Caco-2 (cell line): ENCODE measurements around the gene IGFBP2. TPM values are rescaled to one million over a fixed set of nuclear protein-coding genes. Genes with fewer than 3 reads are reported as not detected.

Experiments used
- BruUV-seq: library from RNA; stranded (reverse); fragments of 400-500 nt; replicated peaks from 2 replicates; lab custom pipeline; 2021; lab: Mats Ljungman, UMichigan
- CTCF ChIA-PET: fragments of 300-600 bp; sonication (Branson Sonifier 250); formaldehyde crosslinking; loops from one replicate; lab custom pipeline; 2022; ENCODE audit warnings: antibody characterized with exemption; lab: Charles Lee
- POLR2A ChIA-PET: fragments of 300-600 bp; sonication (Branson Sonifier 250); formaldehyde crosslinking; loops from one replicate; lab custom pipeline; 2022; ENCODE audit warnings: antibody characterized with exemption; lab: Charles Lee
- DNase-seq, 2 experiments: peaks; one replicate each; pipeline versions ENCODE4 v3.0.0 to v3.0.0-alpha.2; 2020 to 2022
- H3K27me3 ChIP-seq: replicated peaks from 2 replicates; pipeline ENCODE4 v1.6.0; 2011; ENCODE audit warnings: low read length; ENCODE audit not compliant: control insufficient read depth, insufficient read depth
- H3K36me3 ChIP-seq: 2 replicates; pipeline ENCODE4 v1.5.1; 2011; ENCODE audit warnings: low read length; ENCODE audit not compliant: control insufficient read depth, insufficient read depth
- H3K4me1 ChIP-seq: fragments of 250-450 bp; sonication (Bioruptor Pico); 2 replicates; pipeline ENCODE4 v1.5.1; 2020; ENCODE audit warnings: mild to moderate bottlenecking
- H3K4me3 ChIP-seq: 2 replicates; pipeline ENCODE4 v1.5.1; 2011; ENCODE audit warnings: low read depth, mild to moderate bottlenecking, control low read depth, low read length
- H3K9me3 ChIP-seq: fragments of 250-450 bp; sonication (Bioruptor Pico); 2 replicates; pipeline ENCODE4 v1.5.1; 2020; ENCODE audit warnings: mild to moderate bottlenecking, moderate library complexity
- H3K27ac Mint-ChIP-seq: one replicate; pipeline ENCODE4 v1.8.0; 2022; ENCODE audit warnings: mixed read lengths; ENCODE audit not compliant: unreplicated experiment
- H3K27me3 Mint-ChIP-seq: one replicate; pipeline ENCODE4 v1.8.0; 2022; ENCODE audit warnings: mixed read lengths; ENCODE audit not compliant: insufficient read depth, unreplicated experiment
- H3K36me3 Mint-ChIP-seq: one replicate; pipeline ENCODE4 v1.8.0; 2022; ENCODE audit warnings: mild to moderate bottlenecking, mixed read lengths; ENCODE audit not compliant: insufficient read depth, unreplicated experiment
- H3K4me1 Mint-ChIP-seq: one replicate; pipeline ENCODE4 v1.8.0; 2022; ENCODE audit warnings: low read depth, mixed read lengths; ENCODE audit not compliant: unreplicated experiment
- H3K4me3 Mint-ChIP-seq: one replicate; pipeline ENCODE4 v1.8.0; 2022; ENCODE audit warnings: mild to moderate bottlenecking, moderate library complexity, mixed read lengths; ENCODE audit not compliant: unreplicated experiment
- H3K9me3 Mint-ChIP-seq: one replicate; pipeline ENCODE4 v1.8.0; 2022; ENCODE audit warnings: mixed read lengths; ENCODE audit not compliant: unreplicated experiment
- CTCF ChIP-seq, 2 experiments: fragments of 200-600 bp in 1 of 2; IDR thresholded peaks; 1 replicate in 1 of 2; 2 replicates in 1 of 2; pipeline versions ENCODE4 v1.5.1 to v1.8.0; 2011 to 2022; ENCODE audit warnings: antibody characterized with exemption in 1 of 2, control low read depth in 1 of 2, inconsistent platforms in 1 of 2, low read depth in 1 of 2, low read length in 1 of 2, mild to moderate bottlenecking in 1 of 2, moderate library complexity in 1 of 2; ENCODE audit not compliant: insufficient read depth in 1 of 2, severe bottlenecking in 1 of 2, unreplicated experiment in 1 of 2
- intact Hi-C: fragments of 100-400 bp; cut with micrococcal nuclease; formaldehyde crosslinking; loops from one replicate; pipeline ENCODE4 v1.10.0; 2022; ENCODE audit not compliant: unreplicated experiment
- total RNA-seq: library from RNA; stranded (reverse); gene quantifications from 2 replicates; pipeline ENCODE4 v1.2.3, GENCODE V29; 2022

The IGFBP2 gene
- total RNA-seq, 1 experiment from 2014 or later = 6.6 TPM

GRCh38 chr2:216673609-216674008 is 40.4 kb downstream of the IGFBP2 start:
- Mint-ChIP-seq H3K4me3 (no peak overlapping the region), H3K4me1 (no peaks in the 10 kb centered on the region), H3K9me3 (no peaks in the 10 kb centered on the region), H3K27me3 (peaks cover 39% of the 10 kb centered on the region), H3K36me3 (no peaks in the 10 kb centered on the region), H3K27ac (no peak overlapping the region)
- Histone ChIP-seq H3K4me1 (no peaks in the 10 kb centered on the region), H3K27me3 (peaks cover 2% of the 10 kb centered on the region; the same call in 1 of the 2 replicates), H3K9me3 (no peaks in the 10 kb centered on the region), H3K36me3 (no peaks in the 10 kb centered on the region), H3K4me3 (no peak overlapping the region)
- DNase-seq = no peak
- ChIA-PET POLR2A (no interaction called here), CTCF (interaction anchor here (0.5 kb wide), 1 partner anchor 9 kb away, joined by 3 read pairs; no protein-coding TSS in a partner anchor)
- intact Hi-C loops = no loop called here
- BruUV-seq = no TSS peak
- no peak for TF ChIP-seq CTCF (IDR thresholded peaks at IDR 0.05; ENCODE audit: insufficient read depth in 1 of 2, low read depth in 1 of 2, low read length in 1 of 2, severe bottlenecking in 1 of 2, unreplicated experiment in 1 of 2)

- Histone ChIP-seq H3K4me3 (no peak overlapping the region), H3K9me3 (no peaks in the 10 kb centered on the region), H3K4me1 (no peaks in the 10 kb centered on the region), H3K36me3 (no peaks in the 10 kb centered on the region), H3K27me3 (peaks cover 2% of the 10 kb centered on the region; the same call in 1 of the 2 replicates)
- BruUV-seq = no TSS peak
- Mint-ChIP-seq H3K4me1 (no peaks in the 10 kb centered on the region), H3K36me3 (no peaks in the 10 kb centered on the region), H3K9me3 (no peaks in the 10 kb centered on the region), H3K27me3 (peaks cover 36% of the 10 kb centered on the region), H3K4me3 (no peak overlapping the region), H3K27ac (no peak overlapping the region)
- TF ChIP-seq CTCF (IDR thresholded peaks at IDR 0.05; ENCODE audit: insufficient read depth in 1 of 2, low read depth in 1 of 2, low read length in 1 of 2, severe bottlenecking in 1 of 2, unreplicated experiment in 1 of 2) = no peak
- DNase-seq = no peak
- ChIA-PET POLR2A (no interaction called here), CTCF (interaction anchor here (0.5 kb wide), 1 partner anchor 8 kb away, joined by 3 read pairs; no protein-coding TSS in a partner anchor)
- intact Hi-C loops = no loop called here
Measured at GRCh38 chr2:216674376-216674775, 41.2 kb downstream of the IGFBP2 start.

GRCh38 chr2:216676630-216677029 is 43.4 kb downstream of the IGFBP2 start:
- Mint-ChIP-seq H3K36me3 (no peaks in the 10 kb centered on the region), H3K4me1 (no peaks in the 10 kb centered on the region), H3K27ac (no peak overlapping the region), H3K27me3 (peaks cover 29% of the 10 kb centered on the region), H3K4me3 (no peak overlapping the region), H3K9me3 (no peaks in the 10 kb centered on the region)
- Histone ChIP-seq H3K4me3 (no peak overlapping the region), H3K36me3 (no peaks in the 10 kb centered on the region), H3K27me3 (peaks cover 2% of the 10 kb centered on the region; the same call in 1 of the 2 replicates), H3K4me1 (no peaks in the 10 kb centered on the region), H3K9me3 (no peaks in the 10 kb centered on the region)
- no peak for TF ChIP-seq CTCF (IDR thresholded peaks at IDR 0.05; ENCODE audit: insufficient read depth in 1 of 2, low read depth in 1 of 2, low read length in 1 of 2, severe bottlenecking in 1 of 2, unreplicated experiment in 1 of 2)
- no TSS peak for BruUV-seq
- DNase-seq = no peak
- POLR2A ChIA-PET = no interaction called here
- intact Hi-C loops = no loop called here
- CTCF ChIA-PET = interaction anchor here (0.7 kb wide), 1 partner anchor 22 kb away, joined by 3 read pairs; no protein-coding TSS in a partner anchor
